ENCODE data around the gene LTA.
"Not testable (repeated sequence)": the region's sequence is repeated elsewhere in the genome, so short reads cannot be mapped to it uniquely, and the experiment has no call there.

The LTA gene

GRCh38 chr6:31580807-31581433 is 8.8 kb downstream of the LTA start:
- Histone ChIP-seq H3K27me3 (ENCODE audit: control insufficient read depth in 1 of 2, insufficient read depth in 2 of 2, low read length in 2 of 2) (no peaks in the 10 kb centered on the region), H3K9ac (ENCODE audit: low read length in 2 of 2) (peak overlapping the region; percentile 88 to 91), H3K36me3 (ENCODE audit: control insufficient read depth in 2 of 2, insufficient read depth in 2 of 2, low read length in 2 of 2) (no peaks in the 10 kb centered on the region), H3K4me1 (ENCODE audit: control insufficient read depth, insufficient read depth, low read length) (peaks cover 19% of the 10 kb centered on the region), H3K27ac (ENCODE audit: low read length) (peak overlapping the region; percentile 79), H3K9me3 (ENCODE audit: control insufficient read depth in 2 of 2, low read length in 2 of 2) (no peaks in the 10 kb centered on the region), H3K4me3 (ENCODE audit: low read length in 2 of 2) (peak overlapping the region; percentile 92 to 94)

DNA sequence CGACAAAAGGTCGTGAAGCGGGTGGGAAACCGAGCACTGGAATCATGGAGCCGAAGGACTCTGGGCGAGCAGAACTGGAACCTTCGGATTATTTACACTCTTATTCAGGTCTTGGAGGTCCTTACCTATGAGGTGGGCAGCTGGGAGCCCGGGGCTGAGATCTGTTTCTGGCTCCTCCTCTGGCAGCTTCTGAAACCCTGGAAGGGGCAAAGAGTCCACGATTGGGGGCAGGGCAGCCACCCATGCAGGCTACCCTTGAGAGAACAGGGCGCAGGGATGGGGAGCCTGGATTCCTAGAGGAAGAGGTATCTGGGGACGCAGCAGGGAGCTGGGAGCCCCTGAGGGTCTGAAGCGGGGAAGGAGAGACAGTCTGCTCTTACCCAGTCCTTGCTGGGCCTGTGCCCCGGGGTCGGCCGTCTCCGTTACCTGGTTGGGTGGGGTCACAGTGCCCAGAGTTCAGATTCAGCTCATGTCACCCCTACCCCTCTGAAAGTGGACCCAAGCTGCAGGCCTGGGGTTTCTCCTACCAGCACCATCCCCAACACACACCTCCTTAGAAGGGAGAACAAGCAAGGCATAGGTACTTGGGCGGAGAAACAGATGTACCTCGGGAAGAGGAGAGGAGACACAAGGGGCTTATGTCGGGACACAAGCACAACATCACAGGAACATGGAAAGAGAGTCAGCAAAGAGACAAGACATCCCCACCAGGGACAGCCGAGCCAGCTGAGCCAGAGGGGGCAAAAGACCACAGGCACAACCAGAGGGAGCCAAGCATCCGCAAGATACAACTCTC is 9.5 kb downstream of the LTA start:
- peaks cover 19% of the 10 kb centered on the region for H3K4me1 ChIP-seq (ENCODE audit: control insufficient read depth, insufficient read depth, low read length)
- peak overlapping the region; percentile 88 to 91 for H3K9ac ChIP-seq (ENCODE audit: low read length in 2 of 2)
- no peaks in the 10 kb centered on the region for H3K36me3 ChIP-seq (ENCODE audit: control insufficient read depth in 2 of 2, insufficient read depth in 2 of 2, low read length in 2 of 2)
- peak overlapping the region; percentile 79 for H3K27ac ChIP-seq (ENCODE audit: low read length)
- H3K4me3 ChIP-seq (ENCODE audit: low read length in 2 of 2): peak overlapping the region; percentile 92 to 94
- peaks cover under 1% of the 10 kb centered on the region in 2 donors for H3K27me3 ChIP-seq (ENCODE audit: control insufficient read depth in 1 of 2, insufficient read depth in 2 of 2, low read length in 2 of 2)
- no peaks in the 10 kb centered on the region for H3K9me3 ChIP-seq (ENCODE audit: control insufficient read depth in 2 of 2, low read length in 2 of 2)

DNA sequence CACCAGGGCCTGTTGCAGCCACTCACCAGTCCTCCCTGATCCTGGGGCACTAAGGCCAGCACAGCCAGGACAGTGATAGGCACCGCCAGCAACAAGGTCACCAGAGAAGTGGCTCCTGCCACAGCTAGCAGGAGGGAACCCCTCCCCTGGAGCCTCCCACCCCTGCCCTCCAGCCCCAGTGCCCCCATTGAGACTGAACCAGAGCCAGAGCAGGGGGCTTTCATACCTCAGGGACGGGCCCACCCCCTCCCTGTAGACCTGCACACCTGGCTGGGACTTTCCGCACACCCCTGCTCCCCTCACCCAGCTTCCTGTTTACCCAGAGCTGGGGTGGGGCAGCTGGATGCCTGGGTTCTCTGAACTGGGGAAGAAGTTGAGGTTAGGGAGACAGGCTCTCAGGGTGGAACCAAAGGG is 10.1 kb downstream of the LTA start, which contains the start of gene LTB:
LTB (minus strand) TSS at position 195 of the 414 bp plus-strand sequence; CDS start at position 188, 7 bp downstream.
- Histone ChIP-seq H3K27me3 (ENCODE audit: control insufficient read depth in 1 of 2, insufficient read depth in 2 of 2, low read length in 2 of 2) (peaks cover 2 to 6% of the 10 kb centered on the region in 2 donors), H3K4me1 (ENCODE audit: control insufficient read depth, insufficient read depth, low read length) (peaks cover 19% of the 10 kb centered on the region), H3K36me3 (ENCODE audit: control insufficient read depth in 2 of 2, insufficient read depth in 2 of 2, low read length in 2 of 2) (no peaks in the 10 kb centered on the region), H3K27ac (ENCODE audit: low read length) (peak within 1 kb of the TSS; percentile 79), H3K9me3 (ENCODE audit: control insufficient read depth in 2 of 2, low read length in 2 of 2) (no peaks in the 10 kb centered on the region), H3K4me3 (ENCODE audit: low read length in 2 of 2) (peak within 1 kb of the TSS; percentile 92 to 94), H3K9ac (ENCODE audit: low read length in 2 of 2) (peak within 1 kb of the TSS; percentile 88 to 91)

GRCh38 chr6:31585491-31585890 is 13.4 kb downstream of the LTA start:
- peaks cover 16% of the 10 kb centered on the region for H3K4me1 ChIP-seq (ENCODE audit: control insufficient read depth, insufficient read depth, low read length)
- peaks cover 7 to 11% of the 10 kb centered on the region in 2 donors for H3K27me3 ChIP-seq (ENCODE audit: control insufficient read depth in 1 of 2, insufficient read depth in 2 of 2, low read length in 2 of 2)
- no peak overlapping the region for H3K27ac ChIP-seq (ENCODE audit: low read length)
- H3K36me3 ChIP-seq (ENCODE audit: control insufficient read depth in 2 of 2, insufficient read depth in 2 of 2, low read length in 2 of 2): no peaks in the 10 kb centered on the region
- no peak overlapping the region for H3K9ac ChIP-seq (ENCODE audit: low read length in 2 of 2)
- no peak overlapping the region for H3K4me3 ChIP-seq (ENCODE audit: low read length in 2 of 2)
- H3K9me3 ChIP-seq (ENCODE audit: control insufficient read depth in 2 of 2, low read length in 2 of 2): no peaks in the 10 kb centered on the region

GRCh38 chr6:31586008-31586407 is 13.9 kb downstream of the LTA start, which contains the start of gene LST1:
Gene LST1 (plus strand): TSS chr6:31586277. CDS start chr6:31587300, 1,023 bp downstream.
- H3K27ac ChIP-seq (ENCODE audit: low read length): no peak within 1 kb of the TSS
- no peak within 1 kb of the TSS for H3K9ac ChIP-seq (ENCODE audit: low read length in 2 of 2)
- peaks cover 7 to 11% of the 10 kb centered on the region in 2 donors for H3K27me3 ChIP-seq (ENCODE audit: control insufficient read depth in 1 of 2, insufficient read depth in 2 of 2, low read length in 2 of 2)
- no peaks in the 10 kb centered on the region for H3K36me3 ChIP-seq (ENCODE audit: control insufficient read depth in 2 of 2, insufficient read depth in 2 of 2, low read length in 2 of 2)
- no peaks in the 10 kb centered on the region for H3K9me3 ChIP-seq (ENCODE audit: control insufficient read depth in 2 of 2, low read length in 2 of 2)
- H3K4me1 ChIP-seq (ENCODE audit: control insufficient read depth, insufficient read depth, low read length): peaks cover 11% of the 10 kb centered on the region
- H3K4me3 ChIP-seq (ENCODE audit: low read length in 2 of 2): no peak within 1 kb of the TSS

DNA sequence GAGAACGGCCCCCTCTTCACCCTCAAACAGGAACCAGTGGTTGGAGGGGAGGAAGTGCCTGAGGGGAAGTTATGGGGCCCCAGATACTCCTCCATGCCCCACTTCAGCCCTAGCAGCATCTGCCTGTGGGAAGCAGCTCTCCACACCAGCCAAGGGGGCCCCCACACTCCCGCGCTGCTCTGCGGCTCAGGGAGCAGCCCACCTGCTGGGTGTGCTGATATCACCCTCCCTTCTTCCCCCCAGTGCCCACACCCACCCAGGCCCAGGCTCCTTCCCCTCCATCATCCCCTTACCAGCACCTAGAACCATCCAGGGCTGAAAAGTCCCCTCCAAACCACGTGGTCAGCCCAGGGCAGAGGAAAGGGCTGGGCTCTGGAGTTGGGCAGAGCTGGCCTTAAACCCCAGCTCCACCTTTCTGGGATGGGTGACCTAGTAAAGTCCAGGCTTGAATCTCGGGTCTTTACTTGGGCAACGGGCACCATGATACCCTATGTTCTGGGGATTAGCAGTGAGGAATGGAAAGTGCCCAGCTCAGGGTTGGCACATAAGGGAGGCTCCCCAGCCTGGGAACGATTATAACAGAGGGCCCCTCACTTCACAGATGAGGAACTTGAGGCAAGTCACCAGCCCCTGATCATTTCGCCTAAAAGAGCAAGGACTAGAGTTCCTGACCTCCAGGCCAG is 14.7 kb downstream of the LTA start:
- H3K9ac ChIP-seq (ENCODE audit: low read length in 2 of 2): no peak overlapping the region
- H3K9me3 ChIP-seq (ENCODE audit: control insufficient read depth in 2 of 2, low read length in 2 of 2): no peaks in the 10 kb centered on the region
- no peak overlapping the region for H3K4me3 ChIP-seq (ENCODE audit: low read length in 2 of 2)
- H3K27me3 ChIP-seq (ENCODE audit: control insufficient read depth in 1 of 2, insufficient read depth in 2 of 2, low read length in 2 of 2): peaks cover 7 to 11% of the 10 kb centered on the region in 2 donors
- no peaks in the 10 kb centered on the region for H3K36me3 ChIP-seq (ENCODE audit: control insufficient read depth in 2 of 2, insufficient read depth in 2 of 2, low read length in 2 of 2)
- peaks cover 5% of the 10 kb centered on the region for H3K4me1 ChIP-seq (ENCODE audit: control insufficient read depth, insufficient read depth, low read length)
- H3K27ac ChIP-seq (ENCODE audit: low read length): no peak overlapping the region

GRCh38 chr6:31587791-31588777 is 16.0 kb downstream of the LTA start:
- Histone ChIP-seq H3K4me1 (ENCODE audit: control insufficient read depth, insufficient read depth, low read length) (no peaks in the 10 kb centered on the region), H3K4me3 (ENCODE audit: low read length in 2 of 2) (no peak overlapping the region), H3K9ac (ENCODE audit: low read length in 2 of 2) (no peak overlapping the region), H3K36me3 (ENCODE audit: control insufficient read depth in 2 of 2, insufficient read depth in 2 of 2, low read length in 2 of 2) (no peaks in the 10 kb centered on the region), H3K9me3 (ENCODE audit: control insufficient read depth in 2 of 2, low read length in 2 of 2) (no peaks in the 10 kb centered on the region), H3K27ac (ENCODE audit: low read length) (no peak overlapping the region), H3K27me3 (ENCODE audit: control insufficient read depth in 1 of 2, insufficient read depth in 2 of 2, low read length in 2 of 2) (peaks cover 7 to 11% of the 10 kb centered on the region in 2 donors)

- Histone ChIP-seq H3K9ac (ENCODE audit: low read length in 2 of 2) (no peak overlapping the region), H3K27ac (ENCODE audit: low read length) (no peak overlapping the region), H3K27me3 (ENCODE audit: control insufficient read depth in 1 of 2, insufficient read depth in 2 of 2, low read length in 2 of 2) (peaks cover 7 to 11% of the 10 kb centered on the region in 2 donors), H3K36me3 (ENCODE audit: control insufficient read depth in 2 of 2, insufficient read depth in 2 of 2, low read length in 2 of 2) (no peaks in the 10 kb centered on the region), H3K4me3 (ENCODE audit: low read length in 2 of 2) (no peak overlapping the region), H3K9me3 (ENCODE audit: control insufficient read depth in 2 of 2, low read length in 2 of 2) (no peaks in the 10 kb centered on the region), H3K4me1 (ENCODE audit: control insufficient read depth, insufficient read depth, low read length) (no peaks in the 10 kb centered on the region)
Observed at GRCh38 chr6:31588871-31589650, 17.0 kb downstream of the LTA start.

GRCh38 chr6:31590691-31591090 is 18.6 kb downstream of the LTA start:
- H3K4me3 ChIP-seq (ENCODE audit: low read length in 2 of 2); H3K36me3 ChIP-seq (ENCODE audit: control insufficient read depth in 2 of 2, insufficient read depth in 2 of 2, low read length in 2 of 2); H3K9me3 ChIP-seq (ENCODE audit: control insufficient read depth in 2 of 2, low read length in 2 of 2); H3K9ac ChIP-seq (ENCODE audit: low read length in 2 of 2); H3K4me1 ChIP-seq (ENCODE audit: control insufficient read depth, insufficient read depth, low read length); H3K27ac ChIP-seq (ENCODE audit: low read length): not testable (repeated sequence)
- peaks cover 7 to 11% of the 10 kb centered on the region in 2 donors for H3K27me3 ChIP-seq (ENCODE audit: control insufficient read depth in 1 of 2, insufficient read depth in 2 of 2, low read length in 2 of 2)
